GM21576 (cell line): ENCODE data around the gene PTPRM.

Source experiments
- ATAC-seq: cut with Tn5 transposase; IDR thresholded peaks from one replicate; pipeline ENCODE4 v1.9.1; 2021; ENCODE audit warnings: mild to moderate bottlenecking, moderate library complexity; ENCODE audit not compliant: unreplicated experiment

Gene PTPRM

DNA sequence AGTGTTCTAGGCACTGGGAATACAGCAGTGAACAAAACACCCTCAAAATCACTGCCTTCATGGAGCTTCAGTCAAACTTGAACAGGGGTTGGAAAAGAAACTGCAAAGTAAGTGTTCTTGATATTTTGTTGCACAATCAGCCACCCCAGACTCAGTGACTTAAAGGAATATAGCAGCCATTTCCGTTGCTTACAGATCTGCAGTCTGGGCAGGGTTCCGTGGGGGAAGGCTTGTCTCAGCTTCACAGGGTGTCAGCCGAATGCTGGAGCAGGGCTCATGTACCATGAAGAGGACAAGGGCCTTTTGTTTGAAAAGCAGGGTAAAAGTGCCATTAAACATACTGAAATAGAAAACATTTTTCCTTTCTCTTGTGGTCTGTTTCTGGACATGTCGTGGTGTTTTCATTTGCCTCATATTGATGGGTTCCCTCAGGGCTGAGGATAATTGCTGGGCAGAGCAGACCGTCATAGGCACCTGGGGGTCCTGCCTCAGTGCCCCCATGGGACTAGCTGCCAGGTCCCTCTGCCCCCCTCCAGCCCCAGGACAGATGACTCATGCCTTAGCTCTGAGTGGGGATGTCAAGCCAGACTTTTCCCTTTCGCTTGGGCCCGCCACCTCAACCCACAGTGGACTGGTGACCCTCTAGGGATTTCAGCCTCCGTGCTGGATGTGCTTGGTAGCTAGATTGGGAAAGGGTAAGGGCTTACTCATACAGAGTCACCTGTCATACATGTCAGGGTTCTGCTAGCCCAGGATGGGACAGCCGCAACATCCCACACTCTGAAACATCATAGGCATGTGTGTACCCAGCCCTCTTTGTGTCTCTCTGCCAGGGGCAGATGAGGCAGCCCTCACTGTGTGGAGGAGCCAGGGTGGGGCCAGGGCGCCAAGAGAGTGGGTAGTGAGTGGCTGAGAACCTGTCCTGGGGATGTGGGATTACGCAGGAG is 96.5 kb downstream of the PTPRM start:
- no peak for ATAC-seq

DNA sequence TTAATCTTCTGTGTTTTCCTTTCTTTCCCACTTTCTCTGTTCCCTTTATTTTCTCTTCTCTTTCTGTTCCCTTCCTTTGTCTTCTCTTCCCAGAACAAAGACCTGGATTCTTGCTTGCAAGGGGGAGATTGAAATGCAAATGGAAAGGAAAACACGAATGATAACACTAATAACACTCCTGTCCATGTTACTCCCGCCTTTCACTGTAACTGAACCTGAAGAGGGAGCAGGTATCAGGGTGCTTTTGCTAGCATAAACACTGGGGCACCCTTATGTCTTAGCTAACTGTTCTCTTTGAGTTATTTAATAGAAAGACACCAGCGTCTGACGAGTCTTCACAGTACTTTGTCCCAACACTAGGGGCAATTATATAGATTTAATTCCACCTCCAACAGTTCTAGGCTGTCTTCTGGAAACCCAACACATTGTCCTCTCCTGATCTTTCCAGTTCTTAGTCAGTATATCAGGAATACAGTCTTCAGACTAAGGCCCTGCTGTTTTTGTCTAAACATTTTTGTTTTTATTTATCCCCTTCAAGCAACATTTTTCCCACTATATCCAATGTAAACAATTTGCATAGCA is 99.2 kb downstream of the PTPRM start:
- no peak for ATAC-seq

DNA sequence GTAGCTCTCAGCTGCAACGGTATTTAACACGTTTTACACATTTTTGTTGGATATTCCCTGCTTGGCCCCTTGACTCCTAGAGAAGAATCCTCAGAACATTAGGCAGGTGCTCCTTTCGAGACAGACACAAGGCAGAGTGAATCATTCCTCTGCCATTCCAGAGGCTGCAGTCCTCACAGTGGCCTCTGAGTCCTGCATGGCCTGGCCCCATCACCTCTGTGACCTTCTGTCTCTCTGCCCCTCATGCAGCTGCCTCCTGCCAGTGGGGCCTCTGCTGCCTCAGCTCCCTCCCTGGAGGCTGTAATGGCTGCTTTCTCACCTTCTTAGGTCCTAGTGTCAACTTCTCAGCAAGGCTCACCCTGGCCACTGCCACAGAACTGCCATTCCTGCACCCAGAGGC is 101.3 kb downstream of the PTPRM start:
- ATAC-seq, result no peak

DNA sequence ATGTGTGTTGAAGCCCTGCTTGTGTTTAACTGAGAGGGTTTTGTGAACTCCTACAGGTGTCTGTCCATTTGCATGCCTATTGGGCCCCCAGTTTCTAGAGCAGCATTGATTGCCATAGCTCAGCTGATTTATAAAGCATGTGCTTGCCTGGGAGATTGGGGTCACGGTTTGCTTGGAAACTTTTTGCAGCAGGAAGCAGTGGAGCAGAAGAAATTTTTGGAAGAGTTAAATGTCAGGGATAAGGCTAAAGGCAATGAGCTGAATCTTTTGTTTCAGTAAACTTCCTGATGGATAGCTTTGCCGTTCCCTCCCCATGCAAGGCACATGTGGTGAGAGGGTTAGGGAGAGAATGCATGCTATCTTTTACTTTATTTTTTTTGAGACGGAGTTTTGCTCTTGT is 102.2 kb downstream of the PTPRM start:
- ATAC-seq, result no peak

DNA sequence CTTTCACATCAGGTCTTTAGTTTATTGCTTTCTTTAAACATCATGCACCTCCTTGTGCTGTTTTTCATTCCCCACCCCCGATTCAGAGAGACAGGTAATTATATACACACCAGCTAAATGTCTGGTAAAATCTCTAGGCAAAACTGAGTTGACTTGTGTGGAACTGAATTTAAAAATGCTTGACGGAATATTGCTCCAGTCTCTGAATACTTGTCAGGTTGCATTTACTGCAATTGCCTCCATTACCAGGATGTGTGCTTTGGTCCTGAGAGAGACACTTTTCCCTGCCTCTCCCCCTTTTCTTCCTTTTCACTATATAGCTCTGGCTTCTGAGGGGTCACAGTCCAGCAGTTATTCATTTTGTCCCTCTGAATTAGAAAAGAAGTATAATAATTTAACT is 104.0 kb downstream of the PTPRM start:
- ATAC-seq, result no peak

DNA sequence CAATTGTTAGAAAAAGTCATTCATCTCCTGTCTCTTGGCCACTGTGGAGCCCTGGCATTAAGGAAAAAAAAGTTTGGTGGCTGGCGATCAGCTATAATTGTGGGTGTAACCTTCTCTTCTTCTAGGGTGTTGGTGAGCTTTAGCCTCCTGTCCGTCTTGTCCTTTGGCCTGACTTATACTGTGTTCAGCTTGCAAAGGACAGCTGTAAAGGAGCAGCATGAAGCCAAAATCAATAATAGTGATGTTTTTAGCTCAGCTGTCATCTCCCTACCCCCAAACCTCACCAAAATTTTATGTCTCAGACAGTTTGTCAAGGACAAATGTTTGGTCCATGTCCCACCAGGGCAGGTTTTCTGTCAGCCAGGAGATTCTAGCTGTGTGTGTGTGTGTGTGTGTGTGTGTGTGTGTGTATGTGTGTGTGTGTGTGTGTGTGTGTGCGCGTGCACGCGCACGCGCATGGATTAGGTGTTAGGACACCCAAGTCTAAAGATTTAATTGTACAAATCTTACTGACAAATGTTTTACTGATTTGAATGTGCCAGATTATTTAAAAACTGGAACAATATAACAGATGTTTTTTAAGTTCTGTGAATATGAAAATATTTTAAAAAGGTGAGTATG is 109.2 kb downstream of the PTPRM start:
- no peak for ATAC-seq

DNA sequence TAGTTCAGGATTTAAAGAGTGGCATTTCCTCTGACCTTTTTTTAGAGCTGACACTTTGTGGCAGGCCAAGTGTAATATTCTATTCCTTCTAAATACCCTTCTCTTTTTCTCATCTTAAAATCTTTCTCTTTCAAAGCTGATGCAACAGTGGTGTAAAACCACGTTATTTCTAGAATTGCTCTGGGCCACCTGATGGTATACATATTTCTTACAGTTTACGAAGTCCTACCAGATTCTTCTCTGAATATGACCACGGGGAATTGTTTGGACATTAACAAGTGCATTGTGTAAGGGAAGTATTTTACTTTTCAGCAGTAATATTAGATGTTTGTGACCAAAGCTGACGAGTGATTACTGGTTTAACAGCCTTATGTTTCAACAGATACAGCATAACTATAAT is 109.9 kb downstream of the PTPRM start:
- no peak for ATAC-seq

DNA sequence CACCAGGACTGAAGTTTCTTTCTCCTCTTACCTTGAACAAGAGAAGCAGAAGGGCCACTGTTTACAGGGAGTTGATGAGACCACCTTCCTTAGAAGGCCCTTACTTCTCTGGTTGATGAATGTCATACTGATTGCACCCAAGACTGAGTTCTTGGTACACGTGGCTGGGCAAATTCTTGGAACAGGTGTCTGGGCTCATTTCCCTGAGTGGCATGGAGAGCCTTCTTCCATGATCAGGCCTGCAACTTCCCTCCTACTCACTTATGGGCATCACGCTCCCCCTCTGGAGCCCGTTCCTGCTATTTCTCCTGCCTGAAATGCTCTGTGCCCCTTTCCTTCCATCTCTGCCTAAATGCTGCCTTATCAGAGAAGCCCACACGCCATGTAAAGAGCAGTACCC is 110.3 kb downstream of the PTPRM start:
- ATAC-seq, result no peak

DNA sequence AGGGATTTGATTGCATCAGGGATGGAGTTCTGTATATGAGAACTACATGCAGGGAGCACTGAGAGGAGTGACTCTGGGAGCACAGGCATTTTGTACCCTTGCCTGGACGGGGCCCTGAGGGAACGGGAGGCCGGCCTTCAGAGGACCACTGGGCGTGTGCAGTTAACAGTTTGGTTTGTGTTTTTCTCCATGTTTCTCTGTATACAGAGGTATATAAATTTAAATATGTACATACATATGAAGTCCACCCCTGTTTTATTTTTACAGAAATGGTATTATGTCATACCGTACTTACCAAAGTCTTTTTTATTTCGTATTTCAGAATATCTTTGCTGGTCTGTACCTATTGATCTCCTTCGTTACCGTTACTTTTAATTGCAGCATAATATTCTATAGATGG is 111.3 kb downstream of the PTPRM start:
- no peak for ATAC-seq

DNA sequence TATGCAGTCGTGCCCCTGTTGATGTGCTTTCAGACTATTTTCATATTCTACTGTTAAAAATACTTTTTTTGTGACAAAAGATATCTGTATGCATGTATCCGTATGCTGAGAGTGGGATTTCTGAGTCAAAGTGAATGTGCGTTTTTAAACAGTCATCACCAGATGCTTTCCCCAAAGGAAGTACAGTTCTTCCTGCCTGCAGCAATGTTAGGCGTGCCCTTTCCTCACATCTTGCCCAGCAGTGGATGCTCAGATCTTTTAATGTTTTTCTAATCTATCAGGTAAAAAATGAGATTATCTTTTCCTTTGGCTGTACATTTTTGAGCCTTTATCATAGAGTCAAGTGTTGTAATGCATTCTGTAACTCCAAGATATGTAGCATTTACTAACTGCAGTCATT is 111.7 kb downstream of the PTPRM start:
- no peak for ATAC-seq

DNA sequence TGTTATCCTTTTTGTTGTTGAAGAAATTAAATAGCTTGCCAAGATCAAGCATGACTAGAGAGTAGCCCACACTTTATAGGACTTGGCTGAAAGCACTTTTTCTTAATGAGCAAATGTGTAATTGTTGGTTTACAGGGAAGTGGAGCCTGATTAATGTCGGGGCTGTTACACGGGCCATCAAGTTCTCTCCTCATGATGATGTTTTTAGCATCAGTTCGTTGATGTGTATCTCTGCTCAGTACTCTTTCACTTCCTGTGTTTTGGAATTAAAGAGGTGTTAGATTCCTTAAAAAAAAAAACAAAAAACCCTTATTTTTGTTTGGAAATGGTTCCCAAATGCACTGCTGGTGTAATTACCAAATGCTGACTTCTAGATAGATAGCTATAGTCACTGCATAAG is 114.2 kb downstream of the PTPRM start:
- ATAC-seq, result no peak

DNA sequence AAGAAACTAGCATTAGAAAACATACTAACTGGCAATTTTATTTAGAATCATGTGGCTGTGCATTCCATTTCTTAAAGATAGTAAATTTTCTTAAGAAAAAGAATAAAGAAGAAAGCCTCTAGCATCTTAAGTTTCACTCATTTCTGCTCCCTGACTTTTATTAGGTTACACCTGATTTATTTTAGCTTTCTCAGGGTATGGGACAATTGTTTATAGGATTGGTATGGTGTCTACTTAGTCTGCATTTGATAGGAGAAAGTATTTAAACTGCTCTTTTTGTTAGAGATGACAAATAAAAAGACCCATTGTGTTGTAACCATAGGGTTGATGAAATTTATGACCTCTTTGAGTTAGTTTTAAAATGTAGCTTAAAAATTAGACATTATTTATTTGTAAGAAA is 115.2 kb downstream of the PTPRM start:
- no peak for ATAC-seq

DNA sequence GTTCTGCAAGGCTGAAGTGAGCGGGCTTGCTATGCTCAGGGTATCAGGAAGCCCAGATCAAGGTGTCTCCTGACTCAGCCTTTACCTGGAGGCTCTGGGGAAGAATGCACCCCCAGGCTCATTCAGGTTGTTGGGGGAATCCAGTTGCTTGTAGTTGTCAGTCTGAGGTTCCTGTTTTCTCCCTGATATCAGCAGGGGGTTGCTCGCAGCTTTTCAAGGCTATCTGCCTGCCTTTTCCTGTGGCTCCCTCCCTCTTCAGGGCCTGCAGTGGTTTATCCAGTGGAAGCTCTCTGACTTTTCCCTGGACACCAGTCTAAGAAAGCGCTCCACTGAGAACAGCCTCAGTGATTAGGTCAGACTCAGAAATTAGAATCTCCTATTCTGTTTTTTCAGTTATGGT is 116.6 kb downstream of the PTPRM start:
- no peak for ATAC-seq

DNA sequence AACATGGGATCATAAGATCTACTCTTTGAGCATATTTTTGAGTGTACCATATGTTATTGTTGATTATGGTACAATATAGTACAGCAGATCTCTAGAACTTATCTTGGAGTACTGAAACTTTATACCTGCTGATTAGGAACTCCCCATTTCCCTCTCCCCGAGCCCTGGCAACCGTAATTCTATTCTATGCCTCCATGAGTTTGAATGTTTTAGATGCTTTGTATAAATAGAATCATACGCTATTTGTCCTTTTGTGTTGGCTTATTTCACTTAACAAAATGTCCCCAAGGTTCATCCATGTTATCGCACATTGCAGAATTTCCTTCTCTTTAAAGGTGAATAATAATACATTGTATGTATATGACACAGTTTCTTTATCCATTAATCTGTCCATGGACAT is 117.2 kb downstream of the PTPRM start:
- no peak for ATAC-seq

DNA sequence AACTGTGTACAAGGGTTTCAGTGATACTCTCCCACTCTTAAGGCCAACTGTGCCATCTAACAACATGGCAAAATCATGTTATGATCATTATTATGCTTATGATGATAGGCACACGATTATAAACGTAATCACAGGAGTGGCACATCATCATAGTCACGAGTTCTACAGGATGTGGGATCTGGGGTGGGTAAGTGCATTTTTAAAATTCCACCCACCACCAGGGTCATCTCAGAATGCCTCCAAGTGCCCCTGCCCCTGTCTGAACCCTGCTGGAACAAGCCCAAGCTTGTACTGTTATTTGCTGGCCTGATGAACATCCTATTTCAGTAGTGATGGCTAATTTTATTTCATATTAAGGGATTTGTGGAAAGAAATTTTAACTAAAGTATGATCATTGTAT is 117.8 kb downstream of the PTPRM start:
- ATAC-seq, result no peak

DNA sequence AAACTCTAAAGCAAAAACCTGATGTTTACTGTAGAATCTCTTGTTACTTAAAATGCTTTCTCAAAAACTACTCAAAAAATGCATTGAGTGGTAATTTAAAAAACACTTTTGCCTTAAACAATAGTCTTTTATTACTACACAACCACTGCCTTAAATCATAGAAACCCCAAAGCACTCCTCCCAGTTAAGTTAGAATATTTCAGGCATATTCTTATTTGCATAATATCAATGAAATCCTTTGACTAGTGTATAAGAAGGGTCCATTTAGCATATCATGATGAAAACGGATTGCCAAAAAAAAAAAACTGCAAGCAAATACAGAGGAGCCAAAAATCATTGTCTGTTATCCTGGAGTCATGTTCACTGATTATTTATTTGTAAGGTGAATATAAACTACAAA is 119.2 kb downstream of the PTPRM start:
- ATAC-seq, result no peak

DNA sequence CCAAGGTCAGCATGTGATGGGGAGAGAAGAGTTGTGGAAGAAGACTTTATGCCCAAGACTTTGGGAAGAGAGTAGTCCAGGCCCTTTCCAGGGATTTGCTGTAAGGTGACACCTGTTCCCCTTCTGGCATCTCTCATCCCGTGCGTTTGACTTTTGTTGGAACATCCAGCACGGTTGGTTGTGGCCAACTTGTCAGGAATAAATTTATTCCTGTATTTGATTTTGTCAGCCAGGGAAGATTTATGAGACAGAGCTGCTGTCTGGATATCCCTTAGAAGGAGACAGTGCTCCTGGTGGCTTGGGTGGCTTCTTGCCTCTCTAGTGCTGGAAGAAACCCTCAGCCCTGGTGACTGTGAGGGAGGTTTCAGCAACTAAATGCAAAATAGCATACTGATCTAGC is 121.5 kb downstream of the PTPRM start:
- no peak for ATAC-seq

DNA sequence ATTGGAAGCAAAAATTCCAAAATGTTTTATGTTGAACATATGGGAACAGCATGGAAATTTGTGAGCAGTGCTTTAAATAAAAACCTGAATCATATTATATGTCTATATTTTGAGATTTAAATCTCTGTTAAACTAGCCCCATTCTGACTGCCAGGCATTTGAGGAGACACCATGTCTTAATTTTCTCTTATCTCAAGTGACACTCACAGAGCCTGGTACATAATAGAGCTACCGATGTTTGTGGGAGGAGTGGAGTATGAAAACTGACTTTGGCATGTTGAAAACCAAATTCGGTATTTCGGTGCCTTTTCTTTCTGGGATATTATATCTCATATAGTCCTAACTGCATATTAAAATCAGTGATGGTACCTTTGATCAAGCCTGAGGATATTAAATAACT is 124.1 kb downstream of the PTPRM start:
- no peak for ATAC-seq

DNA sequence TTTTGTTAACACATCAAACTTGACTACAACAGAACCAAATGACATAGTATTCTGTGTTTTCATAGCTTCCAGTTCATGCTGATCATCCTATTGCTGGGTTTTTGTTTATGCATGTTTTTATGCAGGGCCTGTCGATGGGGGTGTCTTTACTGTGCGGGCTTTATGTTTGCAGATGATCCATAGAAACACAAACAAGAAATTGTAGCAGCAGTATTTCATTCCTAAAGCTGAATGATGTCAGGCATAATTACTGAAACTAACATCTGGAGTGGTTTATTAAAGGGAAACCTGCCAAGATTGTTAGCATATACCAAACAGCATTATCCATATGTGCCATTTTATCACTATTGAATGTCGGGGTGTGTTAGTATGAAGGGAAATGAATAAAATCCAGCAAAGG is 129.7 kb downstream of the PTPRM start:
- ATAC-seq, result no peak

DNA sequence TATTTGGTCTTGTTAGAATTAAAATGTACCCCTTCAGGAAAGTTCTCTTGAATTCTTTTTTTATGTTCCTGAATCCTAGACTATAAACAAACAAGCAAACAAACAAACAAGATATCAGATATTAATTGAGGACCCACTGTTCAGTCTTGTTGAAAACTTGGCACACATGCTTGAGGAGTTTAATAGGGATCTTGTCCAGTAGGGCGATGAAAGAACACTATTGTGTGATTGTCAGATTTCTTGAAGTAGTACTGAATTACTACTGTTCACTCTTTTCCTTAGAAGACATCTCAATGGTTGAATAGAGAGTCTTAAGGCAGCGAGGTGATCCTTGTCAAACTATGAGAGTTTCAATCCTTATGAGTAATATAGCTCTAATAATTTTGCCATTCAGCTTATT is 130.2 kb downstream of the PTPRM start:
- no peak for ATAC-seq

DNA sequence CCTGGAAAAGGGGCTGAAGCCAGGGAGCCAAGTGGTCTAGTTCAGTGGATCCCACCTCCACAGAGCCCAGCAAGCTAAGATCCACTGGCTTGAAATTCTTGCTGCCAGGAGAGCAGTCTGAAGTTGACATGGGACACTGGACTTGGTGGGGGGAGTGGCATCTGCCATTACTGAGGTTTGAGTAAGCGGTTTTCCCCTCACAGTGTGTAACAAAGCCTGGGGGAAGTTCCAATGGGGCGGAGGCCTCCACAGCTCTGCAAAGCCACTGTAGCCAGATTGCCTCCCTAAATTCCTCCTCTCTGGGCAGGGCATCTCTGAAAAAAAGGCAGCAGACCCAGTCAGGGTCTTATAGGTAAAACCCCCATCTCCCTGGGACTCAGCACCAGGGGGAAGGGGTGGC is 144.4 kb downstream of the PTPRM start:
- no peak for ATAC-seq

DNA sequence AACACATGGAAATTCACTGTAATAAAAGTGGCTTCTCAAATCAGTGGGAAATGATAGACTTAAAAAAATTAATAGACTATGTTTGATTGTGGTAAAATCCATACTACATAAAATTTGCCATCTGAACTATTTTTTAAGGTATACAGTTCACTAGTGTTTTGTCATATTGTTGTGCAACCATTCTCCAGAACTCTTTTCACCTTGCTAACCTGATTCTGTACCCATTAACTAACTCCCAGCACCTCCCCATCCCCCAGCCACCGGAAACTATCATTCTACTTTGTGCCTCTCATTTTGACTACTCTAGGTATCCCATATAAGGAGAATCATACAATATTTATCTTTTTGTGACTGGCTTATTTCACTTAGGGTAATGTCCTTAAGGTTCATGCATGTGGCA is 153.3 kb downstream of the PTPRM start:
- ATAC-seq, result no peak
